ENCODE measurements around the gene MUC21.

The MUC21 gene

GRCh38 chr6:30983439-30983838 is at the start of gene MUC21:
Gene MUC21 (plus strand): TSS chr6:30983718. CDS start chr6:30983959, 241 bp downstream.
- no peak for DNase-seq (ENCODE audit: low read depth in 3 of 3)

DNA sequence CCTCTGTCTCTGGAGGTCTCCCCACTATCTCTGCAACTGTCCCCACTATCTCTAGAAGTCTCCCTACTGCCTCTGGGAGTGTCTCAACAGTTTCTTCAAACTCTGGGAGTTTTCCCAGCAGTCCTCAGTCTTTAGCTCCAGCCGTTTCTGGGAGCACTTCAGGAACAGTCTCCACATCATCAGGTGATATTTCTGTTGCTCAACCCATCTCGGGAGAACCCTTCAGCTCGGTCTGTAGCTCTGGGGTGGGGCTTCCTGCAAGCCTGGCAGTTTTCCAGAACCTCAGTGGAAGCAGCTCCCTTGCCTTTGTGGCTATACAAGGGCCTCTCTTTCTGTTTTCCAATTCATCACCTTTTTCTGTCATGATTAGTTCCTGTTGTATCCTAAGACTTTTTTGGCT is 48.5 kb upstream of the MUC21 start:
- no peak for DNase-seq (ENCODE audit: low read depth in 3 of 3)

DNA sequence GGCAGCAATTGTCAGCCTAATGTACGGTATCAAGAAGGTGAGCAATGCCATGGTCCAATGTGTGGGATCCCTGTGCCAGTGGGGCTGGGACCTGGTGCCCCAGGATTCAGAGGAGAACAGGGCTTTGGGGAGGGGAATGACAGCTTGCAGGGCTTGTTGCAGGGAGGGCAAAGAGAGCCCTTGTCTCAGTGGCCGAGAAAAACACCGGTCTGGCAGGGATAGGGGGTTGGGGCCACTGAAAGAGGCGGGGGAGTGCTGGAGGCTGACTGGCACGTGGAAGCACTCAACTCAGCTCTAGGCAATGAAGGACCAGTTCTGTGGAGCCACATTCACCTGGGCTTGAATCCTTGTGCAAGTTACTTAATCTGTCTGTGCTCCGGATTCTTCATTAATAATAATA is 46.3 kb upstream of the MUC21 start:
- DNase-seq (ENCODE audit: low read depth in 3 of 3): no peak

- no peak for DNase-seq (ENCODE audit: low read depth in 3 of 3)
These were observed 44.8 kb upstream of the MUC21 start for GRCh38 chr6:30938730-30939129.

- DNase-seq (ENCODE audit: low read depth in 3 of 3): no peak
These were observed 44.0 kb upstream of the MUC21 start for GRCh38 chr6:30939473-30939872.

- no peak for DNase-seq (ENCODE audit: low read depth in 3 of 3)
These were observed 43.0 kb upstream of the MUC21 start, which contains the start of gene MUCL3 for GRCh38 chr6:30940361-30940986. Gene MUCL3 (plus strand): TSS chr6:30940973. CDS start chr6:30941000, 27 bp downstream.

- DNase-seq (ENCODE audit: low read depth in 3 of 3): no peak
These were observed 41.0 kb upstream of the MUC21 start for GRCh38 chr6:30942338-30943060.

DNA sequence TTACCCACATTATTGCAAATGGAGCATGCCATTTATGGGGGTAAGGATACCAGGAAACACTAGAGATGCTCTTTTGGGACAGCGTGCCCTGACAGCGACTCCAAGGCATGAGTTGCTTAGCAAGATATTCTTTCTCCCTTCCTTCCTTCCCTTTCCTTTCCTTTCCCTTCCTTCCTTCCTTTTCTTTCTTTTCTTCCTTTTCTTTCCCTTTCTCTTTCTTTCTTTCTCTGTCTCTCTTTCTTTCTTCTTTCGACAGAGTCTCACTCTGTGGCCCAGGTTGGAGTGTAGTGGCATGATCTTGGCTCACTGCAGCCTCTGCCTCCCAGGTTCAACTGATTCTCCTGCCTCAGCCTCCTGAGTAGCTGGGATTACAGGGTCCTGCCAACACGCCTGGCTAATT is 39.5 kb upstream of the MUC21 start:
- DNase-seq (ENCODE audit: low read depth in 3 of 3): no peak

- no peak for DNase-seq (ENCODE audit: low read depth in 3 of 3)
These were observed 38.2 kb upstream of the MUC21 start for GRCh38 chr6:30945281-30945680.

- no peak for DNase-seq (ENCODE audit: low read depth in 3 of 3)
These were observed 36.3 kb upstream of the MUC21 start for GRCh38 chr6:30947231-30947630.

- DNase-seq (ENCODE audit: low read depth in 3 of 3): no peak
These were observed 34.7 kb upstream of the MUC21 start for GRCh38 chr6:30948811-30949210.

GRCh38 chr6:30951907-30952469 is 31.5 kb upstream of the MUC21 start:
- DNase-seq (ENCODE audit: low read depth in 3 of 3): no peak

DNA sequence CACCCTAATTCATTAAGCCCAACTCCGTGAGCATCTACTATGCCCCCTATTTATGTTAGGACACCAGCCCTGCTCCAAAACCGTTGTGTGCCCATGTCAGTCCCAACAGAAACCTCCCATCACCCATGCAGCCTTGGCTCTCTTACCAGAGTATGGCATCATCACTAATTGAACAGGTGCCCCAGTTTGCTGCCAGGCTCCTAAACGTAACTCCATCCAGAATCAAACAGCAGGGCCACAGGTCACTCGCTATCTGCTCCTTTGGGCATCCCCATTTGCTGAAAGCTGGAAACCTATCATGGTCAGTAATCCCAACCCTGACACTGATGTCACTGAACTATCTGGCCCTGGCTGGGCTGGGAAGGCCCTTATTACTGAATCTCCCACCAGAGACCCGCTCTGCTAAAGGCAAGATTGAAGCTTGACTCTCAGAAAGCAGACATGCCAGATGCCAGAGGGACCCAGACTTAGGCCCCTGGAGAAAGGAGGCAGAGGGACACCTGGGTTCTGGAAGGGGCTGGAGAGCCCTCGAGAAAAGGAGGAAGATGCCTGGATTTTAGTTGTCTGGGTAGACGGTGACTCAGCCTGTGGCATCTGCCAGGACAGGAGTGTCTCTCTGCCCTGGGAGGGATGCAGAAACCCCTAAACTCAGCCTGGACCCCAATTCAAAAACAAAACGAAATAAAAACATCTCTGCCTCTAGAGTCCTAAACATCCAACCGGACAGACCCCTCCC is 28.7 kb upstream of the MUC21 start:
- no peak for DNase-seq (ENCODE audit: low read depth in 3 of 3)

- DNase-seq (ENCODE audit: low read depth in 3 of 3): peak; percentile 36 to 82 (median 70)
These were observed 28.0 kb upstream of the MUC21 start for GRCh38 chr6:30955367-30956042.

DNA sequence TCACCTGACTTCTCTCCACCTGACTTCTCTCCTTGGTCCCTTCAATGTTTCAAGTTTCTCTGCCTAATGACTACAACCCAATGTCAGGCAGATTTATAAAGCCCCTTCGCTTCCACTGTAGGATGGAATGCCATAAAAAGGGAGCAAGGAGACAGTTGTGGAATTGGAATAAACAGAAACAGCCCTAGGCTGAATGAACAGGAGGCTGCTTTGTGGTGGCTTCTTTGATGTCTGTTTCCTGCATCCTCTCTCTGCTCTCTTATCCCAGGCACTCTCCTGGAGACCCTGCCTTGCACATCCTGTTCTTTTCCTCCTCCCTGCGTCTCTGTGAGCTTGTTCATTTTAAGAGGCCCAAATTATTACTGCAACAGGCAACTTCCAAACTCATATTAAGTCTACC is 25.8 kb upstream of the MUC21 start:
- DNase-seq (ENCODE audit: low read depth in 3 of 3): no peak

DNA sequence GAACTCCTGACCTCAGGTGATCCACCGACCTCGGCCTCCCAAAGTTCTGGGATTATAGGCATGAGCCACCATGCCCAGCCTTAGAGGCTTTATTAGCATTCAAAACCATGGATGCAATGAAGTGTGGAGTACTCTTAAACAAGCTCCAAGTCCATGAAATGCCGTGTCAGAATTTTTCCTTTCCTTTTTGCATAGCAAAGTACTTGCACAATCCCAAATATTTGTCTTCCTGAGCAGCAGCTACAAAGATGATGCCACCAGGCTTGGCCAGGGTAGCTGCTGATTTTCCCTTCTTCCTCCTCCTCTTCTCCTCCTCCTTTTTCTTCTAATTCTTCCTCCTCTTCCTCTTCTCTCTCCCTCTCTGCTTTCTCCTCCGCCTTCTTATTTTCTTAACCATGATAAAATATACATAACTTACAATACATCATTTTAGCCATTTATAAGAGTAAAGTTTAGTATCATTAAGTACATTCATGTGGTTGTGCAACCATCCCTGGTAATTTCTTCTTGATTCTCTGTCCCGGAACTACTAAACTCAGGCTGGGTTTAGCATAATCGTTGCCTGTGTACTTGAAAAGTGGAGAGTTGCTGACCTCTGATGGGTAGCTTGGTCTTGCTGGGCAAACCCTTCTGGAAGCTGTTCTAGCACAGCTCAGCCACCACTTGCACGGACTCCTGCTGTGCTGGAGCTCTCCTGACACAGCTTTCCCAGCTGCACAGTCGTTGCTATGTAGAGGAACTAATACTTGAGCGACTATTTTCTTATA is 22.4 kb upstream of the MUC21 start:
- DNase-seq (ENCODE audit: low read depth in 3 of 3): no peak

- no peak for DNase-seq (ENCODE audit: low read depth in 3 of 3)
These were observed 20.8 kb upstream of the MUC21 start for GRCh38 chr6:30962716-30963115.

DNA sequence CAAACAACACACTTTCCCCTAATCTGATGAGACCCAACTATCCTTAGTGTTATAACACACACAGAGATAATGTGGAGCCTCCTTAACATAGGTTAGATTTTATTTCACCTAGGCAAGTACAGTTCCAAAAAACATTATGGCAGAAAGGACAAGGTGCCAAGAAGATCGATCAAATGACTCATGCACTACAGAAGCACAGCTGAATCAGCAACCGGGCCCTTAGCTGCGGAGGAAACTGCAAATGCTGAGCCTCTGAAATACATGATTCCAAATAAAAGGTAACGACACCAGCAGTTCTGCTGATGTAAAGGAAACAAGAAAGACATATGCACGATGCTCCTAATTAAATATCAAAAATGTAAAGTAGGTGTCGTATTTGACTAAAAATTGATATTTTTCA is 19.9 kb upstream of the MUC21 start:
- no peak for DNase-seq (ENCODE audit: low read depth in 3 of 3)

GRCh38 chr6:30964075-30964474 is 19.4 kb upstream of the MUC21 start:
- no peak for DNase-seq (ENCODE audit: low read depth in 3 of 3)

DNA sequence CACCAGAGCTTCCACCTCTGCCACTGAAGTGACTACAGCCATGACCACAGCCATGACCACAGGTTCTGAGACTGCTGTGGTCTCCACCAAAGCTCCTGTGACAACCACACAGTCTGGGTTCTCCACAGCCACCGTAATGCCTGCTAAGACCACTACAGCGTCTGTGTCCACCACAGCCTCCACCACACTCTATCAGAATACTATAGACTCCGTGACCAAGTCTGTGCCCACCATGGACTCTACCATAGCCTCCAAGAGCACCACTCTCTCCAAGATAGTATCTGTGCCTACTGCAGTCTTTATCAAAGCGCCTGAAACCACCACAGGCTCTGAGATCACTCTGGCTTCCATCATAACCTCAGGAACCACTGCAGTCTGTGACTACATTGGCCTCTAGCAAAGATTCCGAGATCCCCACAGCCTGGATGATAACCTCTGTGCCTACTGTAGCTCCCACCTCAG is 18.3 kb upstream of the MUC21 start:
- no peak for DNase-seq (ENCODE audit: low read depth in 3 of 3)

DNA sequence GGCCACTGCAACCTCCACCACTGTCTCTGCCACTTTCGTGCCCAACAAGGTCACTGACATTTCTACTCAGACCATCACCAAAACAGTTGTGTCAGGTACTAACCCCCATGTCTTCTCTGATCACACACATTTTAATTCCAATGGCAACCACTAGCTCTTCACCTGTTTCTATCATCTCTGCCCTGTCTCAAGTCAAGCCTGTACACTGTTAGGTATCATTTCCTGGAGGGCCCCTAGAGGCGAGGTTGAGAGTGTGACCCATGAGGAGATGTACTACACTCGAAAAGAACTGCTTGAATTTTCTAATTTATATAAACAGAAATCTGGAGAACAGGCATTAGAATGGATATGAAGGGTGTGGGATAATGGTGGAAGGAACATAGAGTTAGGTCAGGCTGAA is 17.4 kb upstream of the MUC21 start:
- no peak for DNase-seq (ENCODE audit: low read depth in 3 of 3)
